GM12801 (cell line): ENCODE measurements around the gene CCL3.
"Not testable (repeated sequence)": the region's sequence is repeated elsewhere in the genome, so short reads cannot be mapped to it uniquely, and the experiment has no call there.

Experiments used
- TF ChIP-seq, protein P1 (sequence below): IDR thresholded peaks from one replicate; pipeline ENCODE4 v1.5.1; 2011; ENCODE audit warnings: control low read depth; ENCODE audit not compliant: insufficient read length; ENCODE audit errors: extremely low read depth

Gene CCL3

GRCh38 chr17:36106493-36106835 lies 16.5 kb upstream of the CCL3 start:
- TF ChIP-seq, protein P1, sequence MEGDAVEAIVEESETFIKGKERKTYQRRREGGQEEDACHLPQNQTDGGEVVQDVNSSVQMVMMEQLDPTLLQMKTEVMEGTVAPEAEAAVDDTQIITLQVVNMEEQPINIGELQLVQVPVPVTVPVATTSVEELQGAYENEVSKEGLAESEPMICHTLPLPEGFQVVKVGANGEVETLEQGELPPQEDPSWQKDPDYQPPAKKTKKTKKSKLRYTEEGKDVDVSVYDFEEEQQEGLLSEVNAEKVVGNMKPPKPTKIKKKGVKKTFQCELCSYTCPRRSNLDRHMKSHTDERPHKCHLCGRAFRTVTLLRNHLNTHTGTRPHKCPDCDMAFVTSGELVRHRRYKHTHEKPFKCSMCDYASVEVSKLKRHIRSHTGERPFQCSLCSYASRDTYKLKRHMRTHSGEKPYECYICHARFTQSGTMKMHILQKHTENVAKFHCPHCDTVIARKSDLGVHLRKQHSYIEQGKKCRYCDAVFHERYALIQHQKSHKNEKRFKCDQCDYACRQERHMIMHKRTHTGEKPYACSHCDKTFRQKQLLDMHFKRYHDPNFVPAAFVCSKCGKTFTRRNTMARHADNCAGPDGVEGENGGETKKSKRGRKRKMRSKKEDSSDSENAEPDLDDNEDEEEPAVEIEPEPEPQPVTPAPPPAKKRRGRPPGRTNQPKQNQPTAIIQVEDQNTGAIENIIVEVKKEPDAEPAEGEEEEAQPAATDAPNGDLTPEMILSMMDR: no peak

DNA sequence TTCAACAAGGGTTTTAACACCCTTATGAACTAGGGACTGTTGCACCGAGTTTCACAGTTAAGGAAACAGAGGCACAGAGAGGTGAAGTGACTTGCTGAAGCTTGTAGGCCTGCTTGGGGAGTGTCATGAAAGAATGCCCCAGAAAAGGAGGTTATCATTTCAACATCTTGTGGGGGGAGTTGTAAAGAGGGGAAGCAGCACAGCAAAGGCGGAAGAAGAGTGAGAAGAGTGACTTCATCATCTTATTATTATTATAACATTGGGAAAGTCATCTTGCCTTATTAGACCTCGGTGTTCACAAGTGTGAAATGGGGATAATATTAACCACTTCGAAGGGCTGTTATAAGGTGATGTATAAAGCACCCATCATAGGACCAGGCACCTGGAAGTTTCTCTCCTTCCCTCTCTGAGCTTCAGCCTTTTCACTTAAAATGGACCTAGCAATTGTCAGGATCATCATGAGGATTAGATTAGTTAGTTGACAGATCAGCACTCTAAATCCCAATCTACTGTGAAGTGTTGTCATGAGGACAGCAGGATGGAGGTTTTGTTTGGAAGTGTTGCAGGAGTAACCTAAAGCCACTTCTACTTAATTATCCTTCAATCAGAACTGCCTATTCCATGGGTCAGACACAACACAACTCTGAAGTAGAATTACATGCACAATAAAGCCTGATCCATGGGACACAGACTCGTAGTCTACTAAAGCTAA lies 16.0 kb upstream of the CCL3 start:
- TF ChIP-seq, protein P1: no peak

DNA sequence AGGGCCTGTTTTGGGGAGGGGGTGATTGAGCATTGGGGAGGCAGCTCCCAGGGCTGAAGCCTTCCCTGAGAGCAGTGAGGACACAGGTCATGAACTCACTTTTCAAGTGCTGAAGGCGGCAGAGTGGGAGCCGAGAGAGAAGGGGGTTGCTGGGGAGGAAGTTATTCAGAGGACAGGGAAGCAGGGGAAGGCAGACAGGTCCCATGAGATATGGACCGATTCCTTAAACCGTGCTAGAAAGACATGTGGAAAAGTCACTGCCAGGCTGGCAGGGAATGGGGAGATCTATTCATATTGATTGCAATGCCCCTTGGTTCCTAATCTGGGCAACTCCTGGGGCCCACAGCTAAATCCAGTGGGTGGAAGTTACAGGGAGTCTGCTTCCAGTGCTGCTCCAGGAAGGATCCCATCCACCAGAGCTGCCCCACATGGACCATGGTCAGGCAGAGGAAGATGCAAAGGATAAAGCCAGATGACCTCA lies 14.8 kb upstream of the CCL3 start:
- TF ChIP-seq, protein P1: no peak

GRCh38 chr17:36103401-36103975 lies 13.5 kb upstream of the CCL3 start, which contains the start of gene CCL4:
TSS of gene CCL4 (plus strand) at chr17:36103827. CDS start at chr17:36103906, 79 bp downstream.
- TF ChIP-seq, protein P1: not testable (repeated sequence)

- TF ChIP-seq, protein P1: no peak
Observed at GRCh38 chr17:36095992-36096391, 6.0 kb upstream of the CCL3 start.

DNA sequence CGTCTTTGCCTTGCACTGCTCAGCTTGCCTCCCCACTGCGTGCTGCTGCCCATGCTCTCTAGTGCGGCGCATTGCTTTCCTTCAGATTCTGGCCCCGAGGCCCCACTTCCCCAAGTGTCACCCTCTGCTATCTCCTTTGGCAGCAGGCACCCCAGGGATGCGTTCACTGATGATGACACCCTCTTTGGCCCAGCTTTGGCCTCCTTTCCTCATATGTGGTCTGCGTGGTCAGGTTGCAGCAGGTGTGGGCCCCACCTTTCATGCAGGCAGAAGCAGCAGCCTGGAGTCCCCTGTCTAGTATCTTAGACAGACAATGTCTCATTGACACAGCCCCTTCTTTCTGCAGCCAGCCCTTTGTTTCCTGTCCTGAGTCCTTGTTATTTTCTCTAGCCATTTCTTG lies 4.8 kb upstream of the CCL3 start:
- TF ChIP-seq, protein P1: no peak

- TF ChIP-seq, protein P1: no peak
Observed at GRCh38 chr17:36094232-36094631, 4.3 kb upstream of the CCL3 start.
